NCI-H2227 (cell line): ENCODE measurements around the gene AMN.
"Not testable (repeated sequence)": the region's sequence is repeated elsewhere in the genome, so short reads cannot be mapped to it uniquely, and the experiment has no call there.

Source experiments
- DNase-seq: peaks from one replicate; lab custom pipeline; 2025; ENCODE audit not compliant: unreplicated experiment; lab: John Stamatoyannopoulos, UW

AMN gene

DNA sequence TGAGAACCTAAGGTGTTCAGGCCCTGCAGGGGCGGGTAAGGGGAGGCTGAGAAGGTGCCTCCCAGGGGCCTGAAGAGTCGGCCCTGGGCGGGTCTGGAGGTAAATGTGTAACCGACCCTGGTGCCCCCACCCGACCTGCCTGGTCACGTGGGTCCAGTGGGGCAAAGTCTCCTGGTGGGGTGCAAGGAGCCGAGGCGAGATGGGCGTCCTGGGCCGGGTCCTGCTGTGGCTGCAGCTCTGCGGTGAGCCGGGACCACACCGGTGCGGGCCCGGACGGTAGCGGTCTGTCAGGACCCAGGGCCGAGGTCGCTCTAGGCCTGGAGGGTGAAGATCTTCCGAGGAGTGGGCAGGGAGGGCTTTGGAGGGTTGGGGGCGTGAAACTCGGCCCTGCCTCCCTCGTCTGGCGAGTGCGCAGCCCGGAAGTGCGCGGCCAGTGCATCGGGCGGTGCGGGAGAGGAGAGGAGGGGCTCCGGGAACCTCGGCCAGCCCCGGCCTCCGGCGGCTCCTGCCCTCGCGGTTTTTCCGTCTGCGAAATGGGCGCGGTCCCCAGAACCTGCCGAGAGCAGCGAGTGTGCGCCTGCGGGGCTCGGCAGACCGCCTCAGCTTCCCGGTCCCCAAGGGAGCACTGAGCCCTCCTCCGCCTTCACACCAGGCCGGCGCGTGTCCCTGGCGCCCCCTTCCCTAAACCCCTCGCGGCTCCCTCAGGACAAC is at the start of gene AMN:
AMN (plus strand) TSS at position 174 of the 711 bp plus-strand sequence; CDS start at position 200, 26 bp downstream.
- no peak for DNase-seq

DNA sequence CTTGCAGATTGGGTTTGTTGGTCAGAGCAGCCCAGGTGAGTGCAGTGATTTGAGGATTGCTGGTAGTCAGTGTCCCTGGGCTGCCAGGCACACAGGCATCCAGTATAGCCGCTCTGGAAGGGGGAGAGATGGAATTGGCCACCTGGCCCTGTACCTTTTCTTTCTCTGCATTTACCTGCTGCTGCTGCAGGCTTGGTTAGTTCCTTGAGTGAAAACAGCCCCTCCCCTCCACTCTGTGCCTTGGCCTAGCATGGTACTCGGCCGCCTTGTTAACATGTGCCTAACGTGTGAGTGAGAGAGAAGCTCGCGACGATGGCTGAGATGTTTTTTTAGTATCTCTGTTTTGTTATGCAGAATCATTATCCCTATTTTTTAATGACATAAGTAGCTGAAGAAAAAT is 49.3 kb upstream of the AMN start:
- DNase-seq, result no peak

DNA sequence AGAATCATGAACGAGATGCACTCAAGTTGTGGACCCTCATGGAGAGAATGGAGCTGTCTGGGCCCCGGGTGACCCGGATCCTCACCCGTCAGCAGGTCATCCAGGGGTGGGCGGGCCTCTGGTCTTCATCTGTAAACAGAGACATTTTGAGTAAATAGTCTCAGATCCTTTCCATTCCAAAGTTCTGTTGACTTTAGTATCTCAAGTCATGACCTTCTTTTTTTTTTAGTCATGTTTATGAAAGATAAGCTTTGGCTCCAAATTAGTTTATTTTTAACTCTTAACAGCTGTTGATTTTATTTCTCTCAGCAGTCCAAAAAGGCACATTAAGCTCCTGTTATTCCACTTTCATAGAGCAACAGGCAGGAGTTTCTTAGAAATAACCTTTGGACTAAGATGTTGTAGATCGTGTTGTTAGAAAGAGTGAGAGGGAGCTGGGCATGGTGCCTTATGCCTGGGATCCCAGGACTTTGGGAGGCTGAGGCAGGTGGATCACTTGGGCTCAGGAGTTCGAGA is 48.9 kb upstream of the AMN start:
- no peak for DNase-seq

DNA sequence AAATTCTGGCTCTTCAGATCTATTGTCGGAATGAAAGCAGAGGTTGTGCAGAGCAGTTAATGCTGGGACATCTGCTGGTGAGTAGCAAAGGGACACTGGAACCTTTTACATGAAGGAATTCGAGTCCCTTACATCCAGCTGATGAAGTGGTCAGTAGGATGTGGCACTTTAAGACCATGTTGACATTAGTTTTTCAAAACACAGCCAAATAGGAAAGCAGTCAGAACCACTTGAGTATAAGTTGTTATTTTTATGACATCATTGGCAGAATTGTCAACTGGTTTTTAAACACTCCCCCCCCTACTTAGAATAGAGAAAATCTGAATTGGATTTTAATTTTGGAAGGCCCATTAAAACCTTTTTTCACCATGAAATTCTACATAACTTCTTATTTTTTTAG is 46.8 kb upstream of the AMN start:
- no peak for DNase-seq

DNA sequence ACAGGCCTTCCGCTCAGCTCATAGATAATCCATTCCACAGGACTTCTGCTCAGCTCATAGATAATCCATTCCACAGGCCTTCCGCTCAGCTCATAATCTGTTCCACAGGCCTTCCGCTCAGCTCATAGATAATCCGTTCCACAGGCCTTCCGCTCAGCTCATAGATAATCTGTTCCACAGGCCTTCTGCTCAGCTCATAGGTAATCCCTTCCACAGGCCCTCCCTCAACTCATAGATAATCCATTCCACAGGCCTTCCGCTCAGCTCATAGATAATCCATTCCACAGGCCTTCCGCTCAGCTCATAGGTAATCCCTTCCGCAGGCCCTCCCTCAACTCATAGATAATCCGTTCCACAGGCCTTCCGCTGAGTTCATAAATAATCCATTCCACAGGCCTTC is 45.0 kb upstream of the AMN start:
- not testable (repeated sequence) for DNase-seq

DNA sequence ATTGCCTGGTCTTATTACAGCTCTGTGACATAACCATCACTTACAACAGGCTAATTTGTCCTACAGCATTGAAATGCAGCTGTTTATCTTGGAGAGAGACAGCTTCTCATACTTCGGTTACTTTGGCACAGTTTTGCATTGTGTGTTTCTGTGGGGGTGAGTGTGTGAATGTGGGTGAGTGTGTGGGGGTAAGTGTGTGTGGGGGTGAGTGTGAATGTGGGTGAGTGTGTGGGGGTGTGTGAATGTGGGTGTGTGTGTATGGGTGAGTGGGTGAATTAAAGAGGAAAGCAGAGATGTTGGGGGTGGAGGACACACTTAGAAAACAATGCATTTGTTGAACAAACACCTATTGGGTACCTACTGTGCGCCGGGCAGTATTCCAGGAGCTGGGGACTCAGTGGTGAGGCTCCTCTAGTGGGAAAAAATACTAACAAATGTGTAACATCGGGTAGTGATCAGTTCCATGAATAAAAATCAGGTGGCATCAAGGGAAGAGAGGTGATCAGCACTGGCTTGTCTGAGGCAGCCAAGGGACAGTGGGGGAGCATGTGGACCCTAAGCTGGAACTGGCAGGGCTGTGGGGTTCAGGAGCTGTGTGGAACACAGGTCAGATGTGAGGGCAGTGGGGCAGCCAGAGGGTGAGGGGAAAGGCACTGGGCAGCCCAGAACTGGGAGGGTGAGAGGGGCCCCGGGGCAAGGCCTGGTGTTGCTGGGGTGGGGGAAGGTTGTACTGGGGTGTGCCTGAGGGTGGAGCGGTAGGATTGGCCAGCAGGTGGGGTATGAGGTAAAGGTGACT is 44.1 kb upstream of the AMN start:
- DNase-seq, result no peak

DNA sequence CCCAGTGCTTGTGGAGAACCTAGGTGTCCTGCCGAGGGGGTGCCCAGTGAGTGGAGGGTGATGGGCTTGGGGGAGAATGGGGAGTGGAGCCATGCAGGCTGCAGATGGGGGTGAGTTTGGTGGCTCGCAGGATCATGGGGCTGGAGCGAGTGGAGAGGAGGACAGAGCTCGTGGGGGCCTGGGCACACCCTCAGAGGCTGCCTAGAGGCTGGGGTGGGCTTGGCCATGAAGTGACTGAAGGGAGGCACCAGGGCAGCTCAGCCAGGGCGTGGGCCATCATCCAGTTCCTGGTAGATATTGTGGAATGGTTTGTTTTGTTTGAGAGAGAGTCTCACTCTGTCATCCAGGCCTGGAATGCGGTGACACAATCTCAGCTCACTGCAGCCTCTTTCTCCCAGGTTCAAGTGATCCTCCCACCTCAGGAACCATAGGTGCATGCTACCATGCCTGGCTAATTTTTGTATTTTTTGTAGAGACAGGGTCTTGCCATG is 43.4 kb upstream of the AMN start:
- no peak for DNase-seq

DNA sequence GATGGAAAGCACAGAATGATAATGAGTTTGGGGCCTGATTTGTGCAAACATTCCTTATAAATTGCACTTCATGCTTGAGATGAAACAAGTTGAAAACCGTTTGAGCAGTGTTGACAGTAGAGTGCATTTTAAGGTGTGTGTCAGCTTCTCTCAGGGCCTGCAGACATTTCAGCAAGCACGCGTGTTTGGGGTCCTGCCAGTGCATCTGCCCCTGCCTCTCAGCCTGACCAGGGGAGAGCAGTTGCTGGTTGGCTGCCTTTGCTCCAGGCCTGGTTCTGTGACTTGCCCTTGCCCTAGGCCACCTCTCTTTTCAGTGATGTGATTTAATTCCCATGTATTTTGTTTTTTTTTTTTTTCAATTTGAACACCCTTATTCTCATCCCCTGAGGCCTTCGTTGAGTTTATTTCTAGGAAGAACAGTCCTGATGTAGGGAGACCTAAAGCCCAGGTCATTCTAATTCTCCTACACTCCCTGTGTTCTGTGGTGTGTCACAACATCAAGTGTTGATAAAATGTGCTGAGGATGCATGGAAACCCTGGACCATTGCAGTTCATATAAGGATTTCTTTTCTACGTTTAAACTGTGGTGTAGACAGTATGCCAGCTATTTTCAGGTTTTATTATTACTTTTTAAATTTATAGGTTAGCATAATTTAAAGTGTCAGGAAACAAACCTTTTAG is 40.1 kb upstream of the AMN start:
- DNase-seq, result no peak

DNA sequence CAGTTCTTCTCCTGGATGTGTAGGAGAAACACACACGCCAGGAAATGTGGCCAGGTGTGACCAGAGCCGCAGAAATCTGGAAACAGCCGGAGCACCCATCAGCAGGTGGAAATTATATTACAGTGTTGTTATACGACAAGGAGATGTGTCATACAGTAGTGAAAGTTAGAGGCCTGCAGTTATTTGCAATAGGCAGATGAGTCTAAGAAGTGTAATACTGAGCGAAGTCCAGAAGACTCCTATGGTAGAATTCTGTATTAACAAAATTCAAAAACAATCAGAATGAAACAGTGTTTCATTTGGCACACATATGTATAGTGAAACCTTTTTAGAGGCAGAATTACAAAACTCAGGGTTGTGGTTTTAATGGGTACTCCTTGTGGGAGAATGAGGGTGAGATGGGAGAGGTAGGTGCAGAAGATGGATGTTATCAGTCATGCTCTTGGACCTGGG is 39.3 kb upstream of the AMN start:
- DNase-seq, result no peak

DNA sequence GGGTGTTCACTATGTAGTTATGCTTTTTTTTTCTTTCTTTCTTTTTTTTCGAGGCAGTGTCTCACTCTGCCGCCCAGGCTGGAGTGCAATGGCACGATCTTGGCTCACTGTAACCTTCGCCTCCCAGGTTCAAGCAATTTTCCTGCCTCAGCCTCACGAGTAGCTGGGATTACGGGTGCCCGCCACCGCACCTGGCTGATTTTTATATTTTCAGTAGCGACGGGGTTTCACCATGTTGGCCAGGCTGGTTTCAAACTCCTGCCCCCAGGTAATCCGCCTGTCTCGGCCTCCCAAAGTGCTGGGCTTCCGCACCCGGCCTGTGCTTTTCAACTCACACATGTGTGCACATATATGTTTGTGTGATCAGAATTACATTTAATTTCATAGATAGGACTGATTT is 38.9 kb upstream of the AMN start:
- DNase-seq, result no peak

DNA sequence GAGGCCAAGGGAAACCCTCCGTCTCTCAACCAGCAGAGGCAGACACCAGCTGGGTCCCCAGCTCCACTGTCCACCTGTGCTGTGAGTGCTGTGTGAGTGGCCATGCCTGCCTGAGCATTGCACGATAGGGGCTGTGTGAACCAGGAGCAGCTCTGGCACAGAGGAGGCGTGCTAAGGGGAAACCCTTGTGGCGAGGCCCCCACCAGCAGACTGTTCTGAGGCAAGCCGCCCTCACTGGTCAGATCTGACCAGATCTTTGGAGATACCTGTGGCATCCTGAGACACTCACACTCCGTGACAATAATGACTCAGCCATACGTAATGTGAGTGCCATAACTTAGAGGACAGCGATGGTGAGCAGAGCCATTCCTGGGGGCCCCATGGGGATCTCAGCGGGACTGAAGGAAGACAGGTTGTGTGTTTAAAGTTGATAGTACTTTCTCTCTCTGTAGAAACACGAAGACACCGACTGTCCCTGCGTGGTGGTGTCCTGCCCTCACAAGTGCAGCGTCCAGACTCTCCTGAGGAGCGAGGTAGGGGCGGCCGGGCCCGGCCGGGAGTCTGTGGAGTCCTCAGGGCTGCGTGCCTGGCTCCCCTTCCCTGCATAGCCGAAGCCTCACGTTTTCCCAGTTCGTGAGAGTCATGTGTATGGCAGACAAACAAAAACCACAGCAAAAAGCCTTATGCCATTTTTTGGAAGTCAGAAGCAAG is 36.6 kb upstream of the AMN start:
- DNase-seq, result no peak

DNA sequence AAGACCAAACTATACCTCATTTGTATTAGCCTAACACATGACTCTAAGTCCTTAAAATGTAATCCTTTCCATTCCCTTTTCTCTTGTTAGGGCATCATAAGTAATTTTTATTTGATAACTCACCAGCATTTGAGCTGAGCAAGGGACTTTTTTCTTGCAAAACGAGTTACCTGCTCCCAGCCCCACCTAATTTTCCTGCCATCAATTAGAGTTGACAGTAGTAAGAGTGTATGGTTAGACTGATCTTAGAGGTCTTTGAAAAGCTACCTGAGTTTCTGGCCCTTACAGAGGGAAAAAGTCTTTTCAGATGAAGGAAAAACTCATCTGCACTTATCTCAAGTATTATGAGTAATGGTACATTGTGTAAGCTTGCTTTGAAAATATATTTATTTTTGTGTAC is 33.7 kb upstream of the AMN start:
- no peak for DNase-seq

DNA sequence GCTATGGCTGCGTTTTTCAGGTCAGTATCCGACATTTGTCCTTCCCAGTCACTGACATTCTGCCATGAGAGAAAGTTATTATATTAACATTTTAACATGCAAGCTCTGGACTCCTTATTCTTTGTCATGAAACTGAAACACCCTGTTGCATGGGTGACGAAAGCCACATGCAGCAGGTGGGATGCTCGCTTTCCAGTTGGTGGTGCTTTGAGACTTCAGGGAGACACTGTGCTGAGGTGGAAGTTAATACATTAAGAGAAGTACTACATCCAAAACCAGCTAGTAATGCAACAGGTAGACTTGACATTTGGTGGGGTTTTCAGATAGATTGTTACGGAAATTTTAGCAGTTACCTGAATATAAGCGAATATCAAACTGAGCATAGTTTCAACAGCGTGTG is 32.8 kb upstream of the AMN start:
- DNase-seq, result no peak

DNA sequence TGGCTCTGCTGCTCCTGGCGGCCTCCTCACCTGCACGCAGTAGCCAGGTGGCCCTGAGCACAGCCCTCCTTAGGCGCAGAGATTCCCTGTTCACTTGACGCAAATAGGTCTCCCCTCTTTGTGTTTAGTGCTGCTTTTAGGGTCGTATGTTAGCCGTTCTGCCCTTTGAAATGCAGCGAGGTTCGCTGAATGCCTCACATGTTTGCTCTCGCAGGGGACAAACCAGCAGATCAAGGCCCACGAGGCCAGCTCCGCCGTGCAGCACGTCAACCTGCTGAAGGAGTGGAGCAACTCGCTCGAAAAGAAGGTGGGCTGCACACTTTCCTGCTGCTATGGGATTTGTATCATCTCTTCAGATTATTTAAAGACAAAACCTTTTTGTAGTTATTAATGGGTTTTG is 31.4 kb upstream of the AMN start:
- DNase-seq, result no peak

DNA sequence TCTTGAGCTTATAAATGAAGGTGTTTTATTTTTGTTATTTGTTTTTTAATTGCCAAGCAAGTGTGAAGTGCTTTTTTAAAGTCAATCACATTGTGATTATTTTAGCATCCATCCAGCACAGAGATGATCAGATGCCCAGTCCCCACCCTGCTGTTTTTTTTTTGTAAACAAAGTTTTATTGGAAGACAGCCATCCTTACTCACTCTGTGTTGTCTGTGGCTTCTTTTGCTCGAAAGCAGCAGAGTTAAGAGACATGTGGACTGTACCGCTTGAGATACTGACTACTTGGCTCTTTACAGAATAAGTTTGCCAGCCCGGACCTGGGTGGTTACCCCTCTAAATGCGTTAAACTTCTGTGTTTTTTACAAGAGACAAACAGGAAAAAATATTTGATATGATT is 30.9 kb upstream of the AMN start:
- no peak for DNase-seq

DNA sequence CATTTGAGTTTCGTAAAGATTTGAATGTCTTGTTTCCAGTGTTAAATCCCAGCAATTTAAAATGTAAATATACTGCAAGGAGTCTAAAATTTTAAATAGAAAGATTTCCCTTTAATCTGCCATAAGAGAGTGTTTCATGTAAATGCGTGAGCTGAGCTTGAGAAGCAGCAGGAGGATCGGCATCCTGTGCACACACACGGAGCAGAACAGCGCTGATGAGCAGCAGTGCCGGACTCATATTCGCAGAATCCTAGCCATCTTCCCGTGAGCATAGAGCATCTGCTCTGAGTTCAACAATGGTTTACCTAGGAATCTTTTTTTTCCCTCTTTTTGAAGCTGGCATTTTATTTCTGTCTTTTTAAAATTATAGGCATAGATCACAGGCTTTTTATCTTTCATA is 29.8 kb upstream of the AMN start:
- DNase-seq, result no peak

DNA sequence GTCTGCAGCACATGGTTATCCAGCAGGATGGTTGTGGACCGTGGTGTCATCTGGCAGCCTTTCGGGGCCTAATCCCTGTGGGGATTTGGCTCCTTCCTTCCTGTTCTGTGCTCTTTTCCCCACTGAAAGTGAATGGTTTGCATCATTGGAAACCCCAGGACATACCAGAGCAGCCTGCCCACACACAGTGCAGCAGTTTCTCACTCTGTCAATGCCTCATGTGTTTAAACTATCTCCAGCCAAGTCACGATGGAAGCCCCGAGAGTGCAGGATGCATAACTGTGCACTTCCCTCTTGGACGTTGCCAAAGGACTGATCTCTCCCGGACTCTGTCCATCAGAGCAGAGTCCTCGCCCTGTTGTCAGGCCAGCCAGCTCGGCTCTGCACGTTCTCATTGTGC is 29.0 kb upstream of the AMN start:
- DNase-seq, result no peak

DNA sequence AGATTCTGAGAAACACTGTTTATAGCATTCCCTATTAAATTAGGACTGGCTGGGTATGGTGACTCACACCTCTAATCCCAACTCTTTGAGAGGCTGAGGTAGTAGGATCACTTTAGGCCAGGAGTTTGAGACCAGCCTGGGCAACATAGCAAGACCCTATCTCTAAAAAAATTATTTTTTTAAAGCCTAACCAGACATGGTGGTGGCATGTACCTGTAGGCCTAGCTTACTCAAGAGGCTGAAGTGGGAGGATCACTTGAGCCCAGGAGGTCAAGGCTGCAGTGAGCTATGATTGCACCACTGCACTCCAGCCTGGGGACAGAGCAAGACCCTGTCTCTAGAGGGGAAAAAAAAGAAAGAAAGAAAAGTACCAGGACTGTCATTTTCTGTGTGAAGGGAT is 25.7 kb upstream of the AMN start:
- DNase-seq, result not testable (repeated sequence)

DNA sequence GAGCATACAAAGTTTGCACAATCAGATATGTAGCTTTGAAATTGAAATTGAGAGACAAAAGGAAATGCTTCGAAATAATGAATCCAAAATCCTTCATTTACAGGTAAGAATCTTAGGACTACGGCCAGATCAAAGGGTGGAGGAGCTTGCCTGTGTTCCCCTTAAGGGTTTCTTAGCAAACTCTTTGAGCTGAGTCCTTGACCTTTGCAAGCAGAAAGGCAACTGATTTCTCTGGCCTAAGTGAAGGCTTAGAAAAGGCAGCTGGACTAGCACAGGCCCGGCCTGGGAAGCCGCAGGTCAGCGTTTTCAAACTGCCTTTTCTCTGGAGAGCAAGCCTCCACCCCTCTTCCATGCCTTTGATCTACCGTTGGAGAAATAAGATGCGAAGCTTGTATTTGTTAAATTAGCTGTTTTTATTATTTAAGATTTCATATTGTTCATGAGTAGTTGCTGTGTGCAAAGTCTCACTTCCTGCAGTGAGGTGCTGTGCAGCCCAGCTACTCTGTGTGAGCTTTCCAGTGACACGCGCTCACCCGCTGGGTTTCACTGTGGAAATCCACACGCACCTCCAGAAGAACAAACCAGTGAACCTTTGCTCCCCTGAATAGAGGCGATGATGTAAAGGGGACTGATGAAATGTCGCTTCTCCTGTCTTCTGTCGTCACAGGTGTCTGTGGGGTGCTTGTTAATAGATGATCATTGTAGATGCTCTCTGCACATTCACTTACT is 25.0 kb upstream of the AMN start:
- no peak for DNase-seq

DNA sequence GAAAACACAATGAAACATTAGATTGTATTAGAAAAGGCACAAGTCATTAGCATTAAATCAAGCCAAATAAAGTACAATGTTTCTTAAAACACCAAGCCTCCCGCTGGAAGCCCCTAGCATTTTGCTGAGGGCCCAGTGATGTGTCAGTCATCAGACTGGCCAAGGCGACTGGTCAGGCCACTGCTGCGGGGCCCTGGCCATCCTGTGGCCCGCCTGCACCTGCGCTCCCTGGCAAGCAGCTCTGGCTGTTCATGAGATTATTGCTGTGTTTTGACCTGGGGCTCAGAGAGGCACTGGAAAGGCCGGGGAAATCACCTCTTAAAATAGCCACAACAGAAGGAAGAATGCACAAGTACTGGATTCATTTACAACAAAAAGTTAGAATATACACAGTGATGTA is 24.2 kb upstream of the AMN start:
- no peak for DNase-seq
